Stimulated activated CD8-positive, alpha-beta memory T cell treated with anti-CD3 and anti-CD28 coated beads, Interleukin-7, amount 100 ng/mL, for 48 hours (primary cell): ENCODE measurements around the gene PRPF31.
A peak's percentile ranks its signal among the peaks of the same experiment; 100 is the strongest.
"Not testable (repeated sequence)": the region's sequence is repeated elsewhere in the genome, so short reads cannot be mapped to it uniquely, and the experiment has no call there.

Experiments
- DNase-seq, 2 donors: peaks; one replicate each; pipeline ENCODE4 v3.0.0-alpha.2; 2020; ENCODE audit warnings: low read depth in 1 of 2; ENCODE audit errors: extremely low read depth in 1 of 2

The PRPF31 gene

GRCh38 chr19:54160854-54161253, 45.3 kb downstream of the PRPF31 start:
- DNase-seq, result no peak

GRCh38 chr19:54162241-54162805, 46.8 kb downstream of the PRPF31 start:
- peak; percentile 62 to 69 for DNase-seq

DNA sequence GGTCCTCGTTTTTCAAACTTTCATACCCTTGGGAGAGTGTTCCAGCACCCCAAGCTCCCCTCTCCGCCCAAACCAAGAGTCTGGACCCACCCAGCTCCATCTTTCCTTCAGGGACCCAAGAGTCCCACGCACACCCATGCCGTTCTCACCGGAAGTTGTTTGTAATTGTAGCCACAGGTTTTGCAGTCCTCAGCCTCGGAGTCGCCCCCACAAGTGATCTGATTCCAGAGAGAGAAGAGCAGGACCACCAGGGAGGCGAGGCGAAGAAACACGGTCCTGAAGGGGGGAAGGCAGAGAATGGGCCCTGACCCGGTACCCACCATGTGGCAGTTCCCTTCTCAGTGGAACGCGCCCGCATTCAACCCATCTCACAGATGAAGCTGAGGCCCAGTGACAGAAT, 47.3 kb downstream of the PRPF31 start:
- no peak for DNase-seq

DNA sequence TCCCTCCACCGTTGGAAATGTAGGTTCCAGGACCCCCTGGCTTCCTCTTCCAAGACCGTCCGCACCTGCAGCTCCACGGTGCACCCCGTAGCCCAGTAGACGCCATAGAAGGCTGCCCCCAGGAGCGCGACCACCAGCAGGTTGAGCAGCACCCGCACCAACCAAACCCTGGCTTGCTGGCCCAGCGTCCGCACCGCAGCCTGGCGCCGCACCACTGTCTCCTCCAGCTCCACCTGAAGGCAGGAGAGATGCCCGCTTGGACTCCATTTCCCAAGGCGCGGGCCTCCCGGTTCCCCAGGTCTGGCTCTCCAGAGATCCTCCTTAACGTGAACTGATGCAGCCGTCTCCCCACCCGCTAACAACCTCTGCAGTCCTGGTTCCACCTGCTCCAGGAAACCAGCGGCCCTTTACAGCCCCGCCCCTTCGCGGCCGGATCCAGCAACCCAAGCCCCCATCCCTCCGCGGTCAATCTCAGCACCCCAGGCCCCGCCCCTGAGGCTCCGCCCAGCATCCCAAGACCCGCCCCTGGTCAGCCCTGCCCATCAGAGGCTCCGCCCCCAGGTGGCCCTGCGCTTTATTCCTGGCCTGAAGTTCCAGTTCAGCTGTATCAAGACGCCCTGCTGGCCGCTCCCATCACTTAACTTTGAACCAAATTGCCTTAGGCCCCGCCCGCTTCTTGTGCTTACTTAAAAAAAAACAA, 49.0 kb downstream of the PRPF31 start:
- DNase-seq, result peak; percentile 37 to 61

DNA sequence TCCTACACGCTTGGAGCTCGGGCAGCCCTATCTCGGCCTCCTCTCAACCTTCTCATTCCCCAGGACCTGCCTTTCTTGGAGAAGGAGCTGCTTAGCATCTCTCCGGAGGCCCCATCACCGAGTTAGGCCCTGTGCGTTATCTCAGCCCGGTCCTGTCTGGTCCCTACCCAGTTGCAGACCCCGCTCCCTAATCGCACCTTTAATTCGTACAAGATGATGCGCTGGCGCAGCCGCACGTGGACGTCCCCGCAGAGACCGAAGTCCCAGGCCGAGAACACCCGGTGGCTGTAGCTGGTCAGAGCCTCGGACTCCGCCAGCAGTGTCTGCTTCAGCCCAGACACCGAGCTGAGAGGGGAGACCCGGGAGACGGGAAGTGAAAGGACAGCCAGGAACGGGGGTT, 49.7 kb downstream of the PRPF31 start:
- DNase-seq, result no peak

DNA sequence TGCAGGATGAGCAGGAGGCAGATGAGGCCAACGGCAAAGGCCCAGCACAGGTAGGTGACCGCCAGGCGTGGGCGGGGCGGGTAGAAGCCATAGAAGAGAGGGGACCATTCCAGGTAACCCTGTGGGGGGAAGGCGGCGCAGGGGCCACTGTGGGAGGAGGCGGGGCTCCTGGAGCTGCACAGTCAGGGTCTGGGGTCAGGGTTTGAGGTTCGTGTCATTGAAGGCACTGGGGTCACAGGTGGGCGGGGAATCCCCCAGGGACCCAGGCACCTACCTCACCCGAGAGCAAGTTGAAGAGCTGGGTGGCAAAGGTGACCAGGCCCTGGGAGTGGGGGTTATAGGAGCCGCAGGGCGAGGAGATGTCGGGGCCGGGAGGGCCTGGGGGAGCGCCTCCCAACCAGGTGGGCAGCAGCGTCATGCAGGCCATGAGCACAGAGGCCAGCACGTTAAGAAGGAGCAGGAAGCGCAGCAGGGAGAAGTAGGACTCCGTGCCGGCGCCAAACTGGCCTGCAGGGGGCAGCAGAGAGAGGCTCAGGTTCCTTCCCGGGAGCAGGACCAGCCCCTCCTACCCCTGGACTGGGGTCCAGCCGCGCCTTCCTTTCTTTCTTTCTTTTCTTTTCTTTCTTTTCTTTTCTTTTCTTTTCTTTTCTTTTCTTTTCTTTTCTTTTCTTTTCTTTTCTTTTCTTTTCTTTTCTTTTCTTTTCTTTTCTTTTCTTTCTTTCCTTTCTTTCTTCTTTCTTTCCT, 52.8 kb downstream of the PRPF31 start:
- DNase-seq, result peak; percentile 79 to 81

DNA sequence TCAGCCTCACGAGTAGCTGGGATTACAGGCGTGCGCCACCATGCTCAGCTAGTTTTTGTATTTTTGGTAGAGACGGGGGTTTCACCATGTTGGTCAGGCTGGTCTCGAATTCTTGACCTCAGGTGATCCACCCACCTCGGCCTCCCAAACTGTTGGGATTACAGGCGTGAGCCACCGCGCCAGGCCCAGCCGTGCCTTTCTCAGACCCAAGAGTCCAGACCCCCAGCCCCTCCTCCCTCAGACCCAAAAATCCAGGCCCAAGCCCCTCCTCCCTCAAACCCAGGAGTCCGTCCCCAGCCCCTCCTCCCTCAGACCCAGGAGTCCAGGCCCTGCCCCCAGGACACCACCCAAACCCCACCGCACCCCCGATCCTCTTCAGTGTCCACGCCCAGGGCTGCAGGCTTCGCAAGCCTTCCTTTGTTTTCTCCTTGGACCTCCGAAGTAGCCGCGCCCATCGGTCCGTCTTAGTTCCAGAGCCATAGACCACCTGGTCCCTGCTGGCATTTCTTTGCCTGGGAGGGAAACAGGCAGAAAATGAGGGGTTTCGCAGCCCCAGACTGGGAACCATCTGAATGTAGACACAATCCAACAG, 53.7 kb downstream of the PRPF31 start:
- no peak for DNase-seq

DNA sequence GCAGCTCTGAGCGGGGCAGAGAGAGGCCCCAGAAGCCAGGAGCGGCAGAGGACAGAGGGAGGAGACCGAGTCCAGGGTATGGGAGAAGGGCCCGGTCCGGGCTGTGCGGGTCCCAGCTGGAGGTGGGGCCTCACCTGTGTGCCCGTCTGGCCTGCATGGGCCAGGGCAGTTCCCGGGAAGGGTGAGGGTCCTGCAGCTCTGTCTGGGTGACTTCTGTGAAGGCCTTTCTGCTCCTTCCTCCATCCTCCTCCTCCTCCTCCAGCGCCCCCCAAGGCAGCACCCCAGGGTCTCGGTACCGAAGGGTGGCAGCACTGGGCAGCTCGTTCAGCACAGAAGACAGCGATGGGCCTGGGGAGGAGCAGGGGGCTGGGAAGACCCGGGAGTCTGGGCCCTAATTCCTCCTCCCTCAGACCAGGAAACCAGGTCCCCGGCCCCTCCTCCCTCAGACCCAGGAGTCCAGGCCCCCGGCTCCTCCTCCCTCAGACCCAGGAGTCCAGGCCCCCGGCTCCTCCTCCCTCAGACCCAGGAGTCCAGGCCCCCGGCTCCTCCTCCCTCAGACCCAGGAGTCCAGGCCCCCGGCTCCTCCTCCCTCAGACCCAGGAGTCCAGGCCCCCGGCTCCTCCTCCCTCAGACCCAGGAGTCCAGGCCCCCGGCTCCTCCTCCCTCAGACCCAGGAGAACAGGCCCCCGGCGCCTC, 56.3 kb downstream of the PRPF31 start:
- DNase-seq, result not testable (repeated sequence)

DNA sequence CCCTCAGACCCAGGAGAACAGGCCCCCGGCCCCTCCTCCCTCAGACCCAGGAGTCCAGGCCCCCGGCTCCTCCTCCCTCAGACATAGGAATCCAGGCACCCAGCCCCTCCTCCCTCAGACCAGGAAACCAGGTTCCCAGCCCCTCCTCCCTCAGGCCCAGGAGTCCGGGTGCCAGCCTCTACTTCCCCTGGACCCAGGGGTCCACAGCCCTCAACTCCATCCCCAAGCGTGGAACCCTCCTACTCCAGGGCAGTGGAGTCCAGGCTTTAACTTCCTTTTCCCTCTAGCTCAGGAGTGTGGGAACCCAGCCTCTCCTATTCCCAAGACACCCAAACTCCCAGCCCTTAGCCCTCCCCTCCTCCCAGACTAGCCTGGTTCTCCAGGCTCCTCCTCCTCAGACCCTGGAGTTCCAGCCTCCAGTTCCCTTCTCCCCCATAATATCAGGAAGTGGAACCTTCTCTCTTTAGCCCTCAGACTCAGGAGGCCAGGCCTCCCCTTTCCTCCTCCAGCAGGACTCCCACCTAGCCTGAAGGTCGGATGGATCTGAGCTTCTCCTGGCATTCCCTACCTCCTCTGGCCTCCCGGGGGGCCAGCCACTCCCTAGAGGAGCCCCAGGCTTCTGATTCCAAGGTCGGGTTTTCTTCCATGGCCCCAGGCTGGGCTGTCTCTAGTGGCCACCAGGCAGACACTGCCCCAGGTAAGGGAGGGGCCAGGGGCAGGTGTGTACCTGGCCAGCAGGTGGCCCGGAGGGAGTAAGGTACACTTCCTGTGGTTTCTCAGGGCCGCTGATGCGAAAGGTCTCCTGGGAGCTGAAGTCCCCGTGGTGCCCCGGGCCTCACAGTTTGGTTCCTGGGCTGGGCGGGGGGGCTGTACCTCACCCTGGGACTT, 57.2 kb downstream of the PRPF31 start, which contains the start of gene TMC4:
Gene TMC4, minus strand, starts transcription at position 690 of the 888 bp plus-strand sequence. Its CDS starts 43 bp downstream, at position 647.
- no peak for DNase-seq

DNA sequence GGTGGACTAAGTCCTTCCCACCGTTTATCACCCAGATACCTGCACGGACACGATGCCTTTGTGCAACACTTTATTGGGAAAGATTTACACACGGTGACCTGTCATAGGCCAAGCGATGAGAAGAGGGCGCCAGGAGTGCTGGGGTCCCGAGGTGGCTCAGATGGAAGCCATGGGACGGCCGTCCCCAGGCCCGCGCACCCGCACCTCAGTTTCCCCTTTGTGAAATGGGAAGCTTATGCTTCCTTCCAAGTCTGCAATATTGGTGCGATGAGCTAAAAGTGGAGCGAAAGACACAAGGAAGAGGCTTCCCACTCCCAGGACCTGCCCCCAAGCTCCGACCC, 57.8 kb downstream of the PRPF31 start:
- no peak for DNase-seq

DNA sequence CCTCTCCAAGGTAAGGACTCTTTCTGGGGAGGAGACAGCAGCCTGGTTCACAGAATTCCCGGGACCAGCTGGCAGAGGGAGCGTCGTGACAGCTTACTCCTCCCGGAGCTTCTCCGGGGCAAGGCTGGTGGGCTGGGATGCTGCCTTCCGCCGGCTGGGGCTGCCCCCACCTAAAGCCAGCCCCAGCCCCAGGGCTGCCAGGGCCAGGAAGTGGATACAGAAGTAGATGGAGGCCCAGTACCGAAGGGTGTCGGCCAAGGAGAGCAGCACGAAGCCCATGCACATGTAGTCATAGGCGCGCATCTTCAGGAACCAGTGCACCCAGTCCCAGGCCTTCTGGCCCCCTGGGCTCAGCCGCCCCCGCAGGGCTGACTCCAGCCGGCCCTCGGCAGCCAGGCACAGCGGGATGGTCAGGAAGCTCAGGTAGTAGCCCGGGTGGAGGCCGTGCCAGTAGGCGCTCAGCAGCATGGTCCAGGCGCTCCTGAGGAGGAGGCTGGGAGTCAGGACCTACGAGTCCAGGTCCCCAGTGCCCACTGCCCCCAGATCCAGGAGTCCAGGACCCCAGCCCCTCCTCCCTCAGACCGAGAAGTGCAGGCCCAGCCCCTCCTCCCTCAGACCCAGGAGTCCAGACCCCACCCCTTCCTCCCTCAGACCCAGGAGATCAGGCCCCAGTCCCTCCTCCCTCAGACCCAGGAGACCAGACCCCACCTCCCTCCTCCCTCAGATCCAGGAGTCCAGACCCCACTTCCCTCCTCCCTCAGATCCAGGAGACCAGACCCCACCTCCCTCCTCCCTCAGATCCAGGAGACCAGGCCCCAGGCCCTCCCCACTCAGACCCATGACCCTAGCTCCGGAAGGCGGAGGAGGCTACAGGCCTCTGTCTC, 58.6 kb downstream of the PRPF31 start:
- DNase-seq, result no peak

DNA sequence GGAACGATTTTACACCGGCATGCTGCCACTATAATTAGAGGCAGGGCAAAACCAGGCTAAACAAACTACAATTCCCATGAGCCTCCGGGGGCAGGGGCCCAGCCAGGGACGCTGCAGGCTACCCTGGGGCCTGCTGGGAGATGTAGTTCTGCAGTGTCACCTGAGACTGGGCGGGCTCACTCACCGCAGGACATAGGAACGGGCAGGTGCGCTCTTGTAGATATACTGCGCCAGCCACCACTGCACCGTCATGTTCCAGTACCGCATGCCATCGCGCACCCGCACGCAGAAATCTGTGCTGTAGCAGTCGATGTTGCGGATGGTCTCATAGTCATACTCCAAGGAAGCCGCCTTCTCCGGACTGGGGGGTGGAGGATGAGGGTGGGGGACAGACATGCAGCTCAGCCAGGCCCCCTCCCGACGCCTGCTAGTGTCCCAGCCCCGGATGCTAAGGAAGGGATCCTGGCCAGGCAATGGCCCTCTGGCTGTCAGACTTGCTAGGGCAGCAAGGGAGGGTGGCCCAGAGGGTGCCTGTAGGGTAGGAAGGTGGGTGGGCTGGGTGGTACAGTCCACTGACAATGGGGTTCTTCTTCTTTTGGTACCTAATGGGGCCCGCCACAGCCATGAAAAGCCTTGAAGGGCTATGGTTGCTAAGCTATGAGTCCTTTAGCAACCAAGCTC, 63.2 kb downstream of the PRPF31 start:
- DNase-seq, result no peak

GRCh38 chr19:54179262-54179852, 63.8 kb downstream of the PRPF31 start:
- DNase-seq, result no peak

- no peak for DNase-seq
Observed at GRCh38 chr19:54179921-54180461, 64.4 kb downstream of the PRPF31 start.

- no peak for DNase-seq
Observed at GRCh38 chr19:54180691-54181091, 65.1 kb downstream of the PRPF31 start.
